ENCODE data around the gene CAMKV.

CAMKV gene

GRCh38 chr3:49867400-49867799 is 2.3 kb downstream of the CAMKV start (continued):
- TF ChIP-seq TSHZ2 (CRISPR knock-in tag; IDR thresholded peaks at IDR 0.05): no peak
- no peak for TF ChIP-seq BACH2 (CRISPR knock-in tag; IDR thresholded peaks at IDR 0.05; ENCODE audit: borderline replicate concordance)
- TF ChIP-seq ZNF70 (CRISPR knock-in tag; IDR thresholded peaks at IDR 0.05): no peak
- TF ChIP-seq ISL1 (CRISPR knock-in tag; IDR thresholded peaks at IDR 0.05): no peak
- TF ChIP-seq ARNTL (CRISPR knock-in tag; IDR thresholded peaks at IDR 0.05; ENCODE audit: borderline replicate concordance, low read depth): no peak

GRCh38 chr3:49865198-49865784 is 4.4 kb downstream of the CAMKV start:
- ATAC-seq: no peak
- no peak for TF ChIP-seq PATZ1 (CRISPR knock-in tag; IDR thresholded peaks at IDR 0.05; ENCODE audit: borderline replicate concordance)
- no peak for TF ChIP-seq CREB5 (CRISPR knock-in tag; IDR thresholded peaks at IDR 0.05; ENCODE audit: low read depth)

- ATAC-seq: no peak
- TF ChIP-seq ISL1 (CRISPR knock-in tag; IDR thresholded peaks at IDR 0.05) (no peak), BACH2 (CRISPR knock-in tag; IDR thresholded peaks at IDR 0.05; ENCODE audit: borderline replicate concordance) (no peak), PATZ1 (CRISPR knock-in tag; IDR thresholded peaks at IDR 0.05; ENCODE audit: borderline replicate concordance) (no peak), ZNF70 (CRISPR knock-in tag; IDR thresholded peaks at IDR 0.05) (no peak), ZFP3 (CRISPR knock-in tag; IDR thresholded peaks at IDR 0.05) (no peak), TOX (CRISPR knock-in tag; IDR thresholded peaks at IDR 0.05; ENCODE audit: borderline replicate concordance) (no peak), PPARA (CRISPR knock-in tag; IDR thresholded peaks at IDR 0.05; ENCODE audit: borderline replicate concordance) (no peak), RARB (CRISPR knock-in tag; IDR thresholded peaks at IDR 0.05) (no peak), ZNF565 (CRISPR knock-in tag; conservative IDR thresholded peaks at IDR 0.05; ENCODE audit: low read depth) (no peak), ZNF8 (CRISPR knock-in tag; IDR thresholded peaks at IDR 0.05) (no peak), ZFP30 (CRISPR knock-in tag; IDR thresholded peaks at IDR 0.05) (no peak), GLIS3 (CRISPR knock-in tag; IDR thresholded peaks at IDR 0.05) (no peak), CREB5 (CRISPR knock-in tag; IDR thresholded peaks at IDR 0.05; ENCODE audit: low read depth) (no peak), SNAI2 (CRISPR knock-in tag; IDR thresholded peaks at IDR 0.05) (no peak), CSRNP3 (CRISPR knock-in tag; IDR thresholded peaks at IDR 0.05) (no peak), OSR1 (CRISPR knock-in tag; IDR thresholded peaks at IDR 0.05) (no peak), POU6F1 (CRISPR knock-in tag; IDR thresholded peaks at IDR 0.05; ENCODE audit: borderline replicate concordance, low read depth) (no peak), TCF4 (CRISPR knock-in tag; IDR thresholded peaks at IDR 0.05; ENCODE audit: borderline replicate concordance) (no peak), ESRRG (CRISPR knock-in tag; IDR thresholded peaks at IDR 0.05) (no peak), TSHZ2 (CRISPR knock-in tag; IDR thresholded peaks at IDR 0.05) (no peak)
Observed at GRCh38 chr3:49864505-49864904, 5.2 kb downstream of the CAMKV start.
